Esophagus muscularis mucosa (tissue), 4 donors: Measurements from ENCODE around the gene FAM216B. TPM values are rescaled to one million over a fixed set of nuclear protein-coding genes. Genes with fewer than 3 reads are reported as not detected.

Experiments used
- DNase-seq: peaks from one replicate; pipeline ENCODE4 v3.0.0-alpha.2; 2017; ENCODE audit errors: extremely low spot score
- H3K27ac ChIP-seq, 4 donors: fragments of 200-600 bp; sonication (generic); replicated peaks in 1 of 4; 1 replicate in 3 of 4; 2 replicates in 1 of 4; pipeline ENCODE4 v1.5.1; 2016 to 2019; ENCODE audit warnings: mild to moderate bottlenecking in 1 of 4
- H3K27me3 ChIP-seq, 4 donors: fragments of 200-600 bp; sonication (generic); one replicate each; pipeline versions ENCODE4 v1.5.1 to v1.6.0; 2016 to 2019
- H3K36me3 ChIP-seq, 4 donors: fragments of 200-600 bp; sonication (generic); one replicate each; pipeline ENCODE4 v1.5.1; 2016 to 2019
- H3K4me1 ChIP-seq, 4 donors: fragments of 200-600 bp; sonication (generic); one replicate each; pipeline ENCODE4 v1.5.1; 2016 to 2019
- H3K4me3 ChIP-seq, 4 donors: fragments of 200-600 bp; sonication (generic); 1 replicate in 2 of 4; 2 replicates in 2 of 4; pipeline ENCODE4 v1.5.1; 2016 to 2019; ENCODE audit warnings: mild to moderate bottlenecking in 4 of 4, moderate library complexity in 1 of 4
- H3K9me3 ChIP-seq, 4 donors: fragments of 200-600 bp; sonication (generic); 1 replicate in 3 of 4; 2 replicates in 1 of 4; pipeline ENCODE4 v1.5.1; 2016 to 2019
- EP300 ChIP-seq: sonication (generic); formaldehyde crosslinking; IDR thresholded peaks from one replicate; pipeline ENCODE4 v1.6.1; 2017; ENCODE audit warnings: antibody characterized with exemption
- POLR2A ChIP-seq: fragments of 450-650 bp; IDR thresholded peaks from one replicate; pipeline ENCODE4 v1.6.1; 2017; ENCODE audit warnings: antibody characterized with exemption, moderate library complexity, mild to moderate bottlenecking, low read depth
- POLR2AphosphoS5 ChIP-seq, 2 donors: sonication (generic); formaldehyde crosslinking; IDR thresholded peaks; one replicate each; pipeline ENCODE4 v1.6.1; 2017; ENCODE audit warnings: antibody characterized with exemption in 2 of 2
- WGBS: methylation state at CpG from one replicate; pipeline ENCODE4 v1.1.5; 2018; 5-methylcytosine and 5-hydroxymethylcytosine counted together
- intact Hi-C: fragments of 100-400 bp; cut with DNase I; formaldehyde crosslinking; loops from one replicate; pipeline ENCODE4 v1.15.1; 2023
- total RNA-seq, 4 donors: library from RNA; depleted of rRNA; stranded (reverse); fragments of >200 nt; gene quantifications; one replicate each; pipeline versions ENCODE4 v1.1.0 to v1.2.1, GENCODE V29; 2016
- TF ChIP-seq, protein P1 (sequence below), 3 experiments: fragments of 200-600 bp in 2 of 3; fragments of 450-650 bp in 1 of 3; sonication (generic) in 2 of 3; IDR thresholded peaks; one replicate each; pipeline ENCODE4 v1.5.1; 2017 to 2019; ENCODE audit warnings: antibody characterized with exemption in 3 of 3, mild to moderate bottlenecking in 2 of 3, moderate library complexity in 1 of 3

The FAM216B gene
- total RNA-seq, 4 donors from 2014 or later, result not detected

DNA sequence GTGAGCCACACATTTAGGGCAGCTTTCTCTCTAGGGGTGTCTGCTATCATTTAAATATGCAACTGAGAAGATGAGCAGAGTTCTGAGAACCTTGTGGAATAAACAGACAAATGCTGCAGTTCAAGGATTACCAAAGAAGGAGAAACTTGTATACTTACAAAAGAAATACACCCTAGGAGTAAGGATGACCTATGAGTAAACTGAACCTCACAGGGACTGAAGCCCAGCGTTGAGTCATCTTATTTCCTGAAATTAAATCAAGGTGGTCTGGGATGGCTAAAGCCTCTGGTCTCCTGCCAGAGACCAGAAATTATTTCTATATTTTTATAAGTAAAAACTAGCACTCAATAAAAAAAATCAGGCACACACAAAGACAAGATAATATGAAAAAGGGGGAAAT, 40.1 kb downstream of the FAM216B start:
- H3K36me3 ChIP-seq, result no peaks in the 10 kb centered on the region
- TF ChIP-seq, protein P1, sequence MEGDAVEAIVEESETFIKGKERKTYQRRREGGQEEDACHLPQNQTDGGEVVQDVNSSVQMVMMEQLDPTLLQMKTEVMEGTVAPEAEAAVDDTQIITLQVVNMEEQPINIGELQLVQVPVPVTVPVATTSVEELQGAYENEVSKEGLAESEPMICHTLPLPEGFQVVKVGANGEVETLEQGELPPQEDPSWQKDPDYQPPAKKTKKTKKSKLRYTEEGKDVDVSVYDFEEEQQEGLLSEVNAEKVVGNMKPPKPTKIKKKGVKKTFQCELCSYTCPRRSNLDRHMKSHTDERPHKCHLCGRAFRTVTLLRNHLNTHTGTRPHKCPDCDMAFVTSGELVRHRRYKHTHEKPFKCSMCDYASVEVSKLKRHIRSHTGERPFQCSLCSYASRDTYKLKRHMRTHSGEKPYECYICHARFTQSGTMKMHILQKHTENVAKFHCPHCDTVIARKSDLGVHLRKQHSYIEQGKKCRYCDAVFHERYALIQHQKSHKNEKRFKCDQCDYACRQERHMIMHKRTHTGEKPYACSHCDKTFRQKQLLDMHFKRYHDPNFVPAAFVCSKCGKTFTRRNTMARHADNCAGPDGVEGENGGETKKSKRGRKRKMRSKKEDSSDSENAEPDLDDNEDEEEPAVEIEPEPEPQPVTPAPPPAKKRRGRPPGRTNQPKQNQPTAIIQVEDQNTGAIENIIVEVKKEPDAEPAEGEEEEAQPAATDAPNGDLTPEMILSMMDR (IDR thresholded peaks at IDR 0.05), result no peak
- TF ChIP-seq POLR2AphosphoS5 (IDR thresholded peaks at IDR 0.05), result no peak
- TF ChIP-seq POLR2A, result no peak
- TF ChIP-seq EP300, result no peak
- intact Hi-C loops, result no loop called here
- 71% methylated on average over 1 of the region's 1 CpG for WGBS
- no peaks in the 10 kb centered on the region for H3K4me1 ChIP-seq
- no peak for DNase-seq
- H3K27me3 ChIP-seq, result no peaks in the 10 kb centered on the region
- no peak overlapping the region for H3K27ac ChIP-seq
- H3K9me3 ChIP-seq, result no peaks in the 10 kb centered on the region
- no peak overlapping the region for H3K4me3 ChIP-seq

DNA sequence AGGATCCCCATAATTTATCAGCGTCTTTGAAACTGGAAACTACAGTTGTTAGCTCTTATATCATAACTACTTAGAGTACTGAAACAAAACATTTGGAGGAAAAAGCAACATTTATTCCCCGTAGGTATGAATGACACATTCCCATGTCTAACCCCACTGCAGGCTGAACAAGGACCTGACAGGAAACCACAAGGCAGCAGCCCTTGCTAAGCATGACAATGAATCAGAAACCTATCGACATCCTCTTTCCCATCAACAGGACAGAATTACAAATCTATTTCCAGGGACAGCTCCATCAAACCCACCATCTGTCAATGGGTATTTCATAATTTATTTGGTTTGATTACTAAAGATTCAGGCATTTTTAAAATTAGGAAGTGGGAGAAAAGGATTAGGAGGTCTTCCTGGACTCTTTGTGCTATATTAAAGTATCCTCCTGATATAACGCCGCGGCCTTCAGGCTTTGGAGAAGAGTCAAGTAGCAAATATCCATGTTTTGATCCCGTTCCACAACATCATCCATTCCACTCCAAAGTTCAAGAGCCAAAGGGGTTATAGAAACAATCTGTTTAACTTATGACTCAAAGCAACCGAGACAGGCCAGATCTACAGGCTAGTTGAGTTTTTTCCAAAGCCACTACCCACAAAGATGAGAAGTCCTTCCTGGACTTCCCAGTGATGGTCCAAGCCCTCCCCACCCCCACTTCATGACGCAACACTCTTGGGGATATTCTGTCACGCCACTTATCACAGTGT, 51.1 kb downstream of the FAM216B start:
- TF ChIP-seq, protein P1 (IDR thresholded peaks at IDR 0.05), result no peak
- TF ChIP-seq EP300 (no peak), POLR2A (no peak), POLR2AphosphoS5 (IDR thresholded peaks at IDR 0.05) (no peak)
- 61% methylated on average over 10 of the region's 10 CpGs for WGBS
- no peaks in the 10 kb centered on the region for H3K27me3 ChIP-seq
- DNase-seq, result no peak
- no peaks in the 10 kb centered on the region for H3K9me3 ChIP-seq
- H3K27ac ChIP-seq, result no peak overlapping the region
- no peak overlapping the region for H3K4me3 ChIP-seq
- H3K36me3 ChIP-seq, result no peaks in the 10 kb centered on the region
- intact Hi-C loops, result no loop called here
- H3K4me1 ChIP-seq, result peaks cover 0 to 3% (median 0%) of the 10 kb centered on the region in 4 donors

DNA sequence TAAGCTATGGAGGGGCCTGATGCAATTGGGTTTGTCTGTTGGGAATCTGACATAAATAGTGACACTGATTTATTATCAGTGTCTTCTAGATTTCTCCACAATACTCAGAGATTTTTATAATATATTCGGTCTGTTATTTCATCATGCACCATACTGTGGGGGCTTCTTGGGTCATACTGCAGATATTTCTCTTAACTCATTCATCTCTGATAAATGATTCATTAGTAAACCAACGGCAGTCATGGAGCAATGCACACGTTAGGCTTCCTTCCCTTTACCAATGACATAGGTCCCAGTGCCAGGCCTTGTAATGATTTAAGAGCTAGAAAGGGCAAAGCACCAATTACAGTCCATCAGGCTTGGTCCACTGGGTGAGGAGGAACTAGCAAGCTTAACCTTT, 53.6 kb downstream of the FAM216B start:
- Histone ChIP-seq H3K9me3 (no peaks in the 10 kb centered on the region), H3K4me1 (peaks cover 0 to 3% (median 0%) of the 10 kb centered on the region in 4 donors), H3K36me3 (no peaks in the 10 kb centered on the region), H3K27me3 (no peaks in the 10 kb centered on the region), H3K27ac (no peak overlapping the region), H3K4me3 (no peak overlapping the region)
- no peak for DNase-seq
- WGBS, result 94% methylated on average over 3 of the region's 3 CpGs
- intact Hi-C loops, result no loop called here
- TF ChIP-seq POLR2AphosphoS5 (IDR thresholded peaks at IDR 0.05) (no peak), POLR2A (no peak)
- TF ChIP-seq, protein P1 (IDR thresholded peaks at IDR 0.05), result no peak

DNA sequence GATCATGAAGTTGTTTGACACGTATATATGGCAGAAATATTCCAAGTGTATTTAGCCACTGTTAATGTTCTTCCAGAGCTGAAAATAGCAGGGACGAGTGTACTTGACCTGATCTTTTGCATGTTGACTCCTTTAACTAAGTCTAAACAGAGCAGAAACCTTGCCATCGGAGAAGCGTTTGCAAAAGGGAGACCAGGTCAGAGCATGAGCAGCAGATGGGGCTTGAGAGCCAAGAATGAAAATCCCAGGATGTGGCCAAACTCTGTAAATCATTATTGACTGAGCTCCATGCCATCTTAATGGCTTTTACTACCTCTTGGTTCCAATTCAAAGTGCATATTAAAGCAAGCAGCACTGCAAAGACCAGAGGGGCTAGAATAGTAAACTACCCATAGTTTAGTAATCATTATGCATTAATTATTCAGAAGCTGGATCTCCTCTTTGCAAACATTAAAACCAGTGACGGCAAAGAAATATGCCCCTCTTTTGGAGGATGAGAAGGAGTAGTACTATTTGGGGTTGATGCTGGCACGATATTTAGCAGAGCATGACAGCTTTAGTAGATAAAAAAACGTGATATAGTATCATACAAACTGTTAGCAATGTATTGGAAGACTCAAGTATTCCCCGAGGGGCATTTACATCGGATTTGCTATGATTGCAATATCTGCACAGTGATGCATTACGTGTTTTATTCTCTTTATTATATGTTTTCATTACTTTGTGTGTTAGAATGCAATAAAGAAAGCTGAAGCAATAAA, 55.7 kb downstream of the FAM216B start:
- TF ChIP-seq POLR2AphosphoS5 (IDR thresholded peaks at IDR 0.05) (no peak), EP300 (no peak)
- TF ChIP-seq, protein P1 (IDR thresholded peaks at IDR 0.05), result peak in 1 of 3 experiments; percentile 13
- intact Hi-C loops, result no loop called here
- 58% methylated on average over 10 of the region's 10 CpGs for WGBS

More for the DNA sequence above, 55.7 kb downstream of the FAM216B start:
- Histone ChIP-seq H3K4me1 (peaks cover 0 to 3% (median 0%) of the 10 kb centered on the region in 4 donors), H3K36me3 (no peaks in the 10 kb centered on the region), H3K4me3 (no peak overlapping the region), H3K27me3 (no peaks in the 10 kb centered on the region), H3K27ac (no peak overlapping the region), H3K9me3 (no peaks in the 10 kb centered on the region)
- no peak for DNase-seq

Other genes with a start within 250 kb of the FAM216B start
- gene TNFSF11, start 207.4 kb upstream of the FAM216B start, total RNA-seq, result under 1 TPM in 1 of 4 donors, not detected in 3; 0.17 TPM
- 10 to 100 TPM in 2 of 4 donors, 1 to 10 TPM in 2; 4.6 to 16.3 (median 9.6) TPM for gene EPSTI1, start 210.7 kb downstream of the FAM216B start, total RNA-seq
- 10 to 100 TPM; 13.3 to 19.8 (median 13.6) TPM for gene DNAJC15, start 242.0 kb downstream of the FAM216B start, total RNA-seq